ENCODE measurements around the gene CTBP2.

Gene CTBP2

GRCh38 chr10:125120053-125120710 lies 40.2 kb downstream of the CTBP2 start:
- no peak overlapping the region for H3K4me3 ChIP-seq (ENCODE audit: control insufficient read depth, low read depth, low read length)
- TF ChIP-seq CTCF (IDR thresholded peaks at IDR 0.05; ENCODE audit: control insufficient read depth, insufficient read depth, low read depth, low read length, missing control alignments): no peak
- no peak for DNase-seq (ENCODE audit: low read depth)

GRCh38 chr10:125118701-125119100 lies 41.7 kb downstream of the CTBP2 start:
- no peak for TF ChIP-seq CTCF (IDR thresholded peaks at IDR 0.05; ENCODE audit: control insufficient read depth, insufficient read depth, low read depth, low read length, missing control alignments)
- H3K4me3 ChIP-seq (ENCODE audit: control insufficient read depth, low read depth, low read length): no peak overlapping the region
- DNase-seq (ENCODE audit: low read depth): no peak

- no peak for TF ChIP-seq CTCF (IDR thresholded peaks at IDR 0.05; ENCODE audit: control insufficient read depth, insufficient read depth, low read depth, low read length, missing control alignments)
- H3K4me3 ChIP-seq (ENCODE audit: control insufficient read depth, low read depth, low read length): no peak overlapping the region
- DNase-seq (ENCODE audit: low read depth): no peak
Observed at GRCh38 chr10:125118011-125118611, 42.3 kb downstream of the CTBP2 start.

DNA sequence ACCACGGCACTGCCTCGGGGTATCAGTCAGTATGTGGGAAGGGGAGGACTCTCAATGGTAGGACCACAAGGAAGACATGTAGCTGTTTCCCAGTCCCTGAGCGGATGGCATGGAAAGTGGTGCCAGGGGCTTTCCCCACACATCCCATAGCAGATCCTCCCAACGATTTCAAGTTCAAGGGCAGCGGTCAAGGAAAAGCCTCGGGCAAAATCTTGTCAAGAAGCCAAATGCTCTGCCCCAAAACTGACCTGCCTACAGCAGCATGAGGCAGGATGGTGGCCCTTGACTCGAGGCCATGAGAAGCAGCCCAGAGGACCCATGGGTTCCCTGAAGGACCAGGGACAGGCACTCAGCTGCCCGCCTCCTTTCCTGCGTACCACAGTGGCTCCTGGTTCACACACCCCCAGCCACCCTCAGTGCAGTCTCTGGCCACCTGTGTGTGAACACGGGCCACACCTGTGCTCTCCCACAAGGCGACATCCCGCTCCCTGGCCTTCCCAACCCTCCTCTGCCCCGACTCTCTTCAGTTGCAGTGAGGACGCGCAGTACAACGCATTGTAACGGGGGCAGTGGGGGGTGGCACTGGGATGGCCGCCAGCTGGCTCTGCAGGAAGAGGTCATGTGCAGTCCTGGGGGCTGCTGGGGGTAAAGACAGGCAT lies 43.6 kb downstream of the CTBP2 start:
- no peak overlapping the region for H3K4me3 ChIP-seq (ENCODE audit: control insufficient read depth, low read depth, low read length)
- DNase-seq (ENCODE audit: low read depth): no peak
- no peak for TF ChIP-seq CTCF (IDR thresholded peaks at IDR 0.05; ENCODE audit: control insufficient read depth, insufficient read depth, low read depth, low read length, missing control alignments)

GRCh38 chr10:125116041-125116649 lies 44.2 kb downstream of the CTBP2 start:
- no peak for TF ChIP-seq CTCF (IDR thresholded peaks at IDR 0.05; ENCODE audit: control insufficient read depth, insufficient read depth, low read depth, low read length, missing control alignments)
- no peak for DNase-seq (ENCODE audit: low read depth)
- H3K4me3 ChIP-seq (ENCODE audit: control insufficient read depth, low read depth, low read length): no peak overlapping the region

DNA sequence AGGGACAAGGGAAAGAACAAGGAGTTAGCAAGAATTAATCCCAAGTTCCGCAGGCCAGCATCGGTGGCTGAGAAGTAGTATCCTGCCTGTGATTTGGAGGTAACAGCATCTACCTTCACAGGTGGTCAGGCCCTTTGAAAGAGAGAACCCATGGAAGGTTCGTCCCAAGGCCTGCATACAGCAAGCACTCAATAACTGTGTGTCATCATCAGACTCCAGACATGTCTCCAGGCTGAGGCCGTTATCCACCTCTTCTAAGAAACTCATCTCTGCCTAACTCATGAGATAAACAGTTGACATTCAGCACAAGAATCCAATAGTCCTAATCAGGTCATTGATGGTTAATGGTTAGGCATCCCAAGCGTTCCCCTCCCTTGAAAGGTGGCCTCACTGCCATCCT lies 45.0 kb downstream of the CTBP2 start:
- TF ChIP-seq CTCF (IDR thresholded peaks at IDR 0.05; ENCODE audit: control insufficient read depth, insufficient read depth, low read depth, low read length, missing control alignments): no peak
- no peak overlapping the region for H3K4me3 ChIP-seq (ENCODE audit: control insufficient read depth, low read depth, low read length)
- DNase-seq (ENCODE audit: low read depth): no peak
